GM19193 (cell line): Measurements from ENCODE around the gene ANKRD39.

Experiments
- POLR2A ChIP-seq: IDR thresholded peaks from 4 replicates; pipeline ENCODE4 v1.6.1; 2011; ENCODE audit not compliant: insufficient read depth, insufficient read length; ENCODE audit errors: extremely low read depth

Gene ANKRD39

DNA sequence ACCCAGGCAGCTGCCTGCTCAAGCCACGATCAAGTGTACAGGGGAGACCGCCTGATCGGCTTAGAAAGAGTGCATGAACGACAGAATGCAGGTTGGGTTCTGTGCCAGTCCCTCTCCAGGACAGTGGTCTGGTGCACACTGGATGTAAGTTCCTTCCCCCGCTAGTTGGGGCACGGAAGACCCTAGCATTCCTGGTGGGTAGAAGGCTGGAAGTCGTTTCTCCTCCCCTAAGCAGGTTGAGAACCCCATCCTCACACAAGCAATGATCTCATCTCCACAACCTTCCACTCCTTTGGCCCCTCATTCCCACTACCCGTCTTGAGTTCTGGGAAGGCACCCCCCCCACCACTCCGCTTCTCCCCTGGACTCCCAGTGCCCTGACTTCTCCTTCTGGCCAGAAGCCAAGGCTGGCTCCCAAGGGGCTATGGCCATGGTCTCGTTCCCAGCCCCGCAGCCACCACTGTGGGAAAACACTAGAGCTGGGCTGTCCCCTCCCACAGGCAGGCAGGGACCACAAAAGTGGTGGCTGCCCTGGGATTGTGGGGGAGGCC, 1.4 kb upstream of the ANKRD39 start:
- TF ChIP-seq POLR2A: no peak

- TF ChIP-seq POLR2A: no peak
Observed at GRCh38 chr2:96856776-96857666, 795 bp downstream of the ANKRD39 start.

- no peak for TF ChIP-seq POLR2A
Observed at GRCh38 chr2:96853321-96853720, 4.5 kb downstream of the ANKRD39 start.

DNA sequence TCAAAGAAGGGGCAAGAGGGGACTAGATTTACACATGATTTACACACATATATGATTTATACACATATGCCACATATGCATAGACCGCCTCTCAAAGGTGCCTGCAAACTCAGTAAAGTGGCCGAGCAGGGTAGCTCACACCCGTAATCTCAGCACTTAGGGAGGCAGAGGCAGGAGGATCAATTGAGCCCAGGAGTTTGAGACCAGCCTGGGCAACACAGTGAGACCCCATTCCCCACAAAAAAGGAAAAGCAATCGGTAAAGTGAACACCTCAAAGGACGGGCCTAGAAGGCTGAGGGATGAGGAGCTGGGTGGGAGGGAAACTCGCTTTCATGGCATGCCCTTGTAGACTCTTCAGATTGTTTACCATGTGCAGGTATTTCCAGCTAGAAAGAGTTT, 5.1 kb downstream of the ANKRD39 start:
- TF ChIP-seq POLR2A: no peak

DNA sequence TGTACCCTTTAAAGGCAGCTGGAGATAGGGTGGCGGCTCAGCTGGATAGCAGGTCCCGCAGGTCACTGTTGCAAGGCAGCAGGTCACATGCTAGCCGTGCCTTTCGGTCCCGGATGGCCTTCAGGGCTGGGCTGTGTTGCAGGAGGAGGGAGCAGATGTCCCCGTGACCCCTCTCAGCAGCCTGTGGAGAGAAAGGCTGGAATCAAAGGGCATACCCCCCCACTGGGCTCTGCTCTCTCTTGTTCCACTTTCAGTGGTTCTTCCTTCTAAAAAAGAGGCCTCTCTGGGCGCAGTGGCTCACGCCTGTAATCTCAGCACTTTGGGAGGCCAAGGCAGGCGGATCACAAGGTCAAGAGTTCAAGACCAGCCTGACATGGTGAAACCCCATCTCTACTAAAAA, 9.6 kb downstream of the ANKRD39 start:
- TF ChIP-seq POLR2A: no peak

DNA sequence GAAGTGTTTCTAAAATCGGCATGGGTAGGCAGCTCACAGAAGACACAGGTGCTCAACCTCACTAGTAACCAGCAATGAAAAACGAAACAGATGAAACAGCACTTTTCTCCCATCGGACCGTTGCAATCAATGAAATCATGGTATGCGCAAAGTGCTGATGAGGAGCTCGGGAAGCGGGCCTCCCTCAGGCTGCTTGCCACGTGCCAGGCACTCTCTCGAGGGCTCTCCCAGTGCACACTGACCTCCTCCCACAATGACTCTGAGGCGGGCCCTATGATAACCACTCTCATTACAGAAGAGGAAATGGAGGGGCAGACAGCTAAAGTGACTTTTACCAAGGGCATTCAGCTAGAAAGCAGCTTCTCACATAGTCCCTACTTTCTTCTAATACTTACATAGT, 10.2 kb downstream of the ANKRD39 start:
- no peak for TF ChIP-seq POLR2A

- TF ChIP-seq POLR2A: no peak
Observed at GRCh38 chr2:96846825-96847224, 11.0 kb downstream of the ANKRD39 start.

- TF ChIP-seq POLR2A: no peak
Observed at GRCh38 chr2:96844405-96844808, 13.4 kb downstream of the ANKRD39 start.

GRCh38 chr2:96843538-96844268, 14.1 kb downstream of the ANKRD39 start, which contains the start of gene ANKRD23:
ANKRD23 (minus strand) TSS chr2:96844021; CDS start chr2:96843992, 29 bp downstream.
- no peak for TF ChIP-seq POLR2A

- no peak for TF ChIP-seq POLR2A
Observed at GRCh38 chr2:96842600-96842999, 15.2 kb downstream of the ANKRD39 start.

DNA sequence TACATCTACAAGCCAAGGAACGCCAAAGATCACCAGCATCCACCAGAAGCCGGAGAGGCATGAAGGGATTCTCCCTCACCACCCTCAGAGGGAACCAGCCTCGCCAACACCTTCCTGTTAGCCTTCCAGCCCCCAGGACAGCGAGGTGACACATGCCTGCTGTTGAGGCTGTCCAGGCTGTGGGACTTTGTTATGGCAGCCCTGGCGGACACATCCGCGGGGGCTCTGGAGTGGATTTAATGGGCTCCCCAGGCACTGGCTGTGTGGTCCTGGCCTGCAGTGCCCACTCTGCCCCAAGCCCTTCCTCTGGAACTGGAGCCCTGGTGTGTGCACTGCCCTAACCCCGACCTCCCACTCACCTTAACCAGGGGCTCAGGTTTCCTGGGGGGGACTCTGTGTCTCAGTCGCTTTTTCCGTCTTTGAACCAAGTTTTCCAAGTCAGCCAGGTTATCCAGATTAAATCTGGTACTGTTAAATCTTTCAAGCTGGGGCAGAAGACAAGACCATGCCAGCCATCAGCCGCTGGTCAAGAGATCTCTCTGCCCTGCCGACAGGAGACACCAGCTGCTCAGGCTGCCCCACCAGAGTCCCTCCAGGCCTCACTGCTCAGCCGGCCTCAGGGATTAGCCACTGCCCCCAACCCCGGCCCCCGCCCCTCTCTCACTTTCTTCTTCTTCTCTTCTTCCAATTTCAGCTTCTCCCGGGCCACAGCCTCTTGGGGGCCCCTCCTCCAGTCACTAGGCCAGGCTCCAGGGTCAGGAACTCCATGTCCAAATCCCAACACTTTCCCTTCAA, 15.9 kb downstream of the ANKRD39 start:
- no peak for TF ChIP-seq POLR2A

- TF ChIP-seq POLR2A: no peak
Observed at GRCh38 chr2:96839875-96840850, 17.7 kb downstream of the ANKRD39 start.

DNA sequence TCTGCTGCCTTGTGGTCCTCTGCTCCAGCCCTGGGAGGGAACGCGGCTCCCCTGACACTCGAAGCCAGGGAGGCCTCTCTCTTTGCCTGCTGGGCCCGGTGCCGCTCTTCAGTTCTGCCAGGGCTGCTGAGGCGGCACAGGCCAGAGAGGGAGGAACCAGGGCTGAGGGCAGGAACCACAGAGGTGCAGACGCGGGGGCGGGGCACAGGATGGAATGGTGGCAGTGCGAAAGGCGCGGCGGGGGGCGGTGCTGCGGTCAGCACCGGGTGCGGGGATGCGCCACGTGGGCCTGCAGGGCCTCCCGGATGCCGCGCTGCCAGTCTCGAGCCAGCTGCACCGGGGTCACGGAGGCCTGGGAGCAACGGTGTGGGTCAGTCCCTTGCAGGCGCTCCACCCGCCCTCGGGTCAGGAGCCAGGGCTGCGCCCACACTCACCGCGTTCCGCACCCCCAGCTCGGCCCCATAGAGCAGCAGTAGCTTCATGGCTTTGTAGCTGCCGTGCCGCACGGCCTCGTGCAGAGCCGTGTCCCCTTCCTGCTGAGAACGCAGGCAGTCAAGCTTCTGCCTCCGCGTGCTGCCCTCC, 18.4 kb downstream of the ANKRD39 start:
- no peak for TF ChIP-seq POLR2A

DNA sequence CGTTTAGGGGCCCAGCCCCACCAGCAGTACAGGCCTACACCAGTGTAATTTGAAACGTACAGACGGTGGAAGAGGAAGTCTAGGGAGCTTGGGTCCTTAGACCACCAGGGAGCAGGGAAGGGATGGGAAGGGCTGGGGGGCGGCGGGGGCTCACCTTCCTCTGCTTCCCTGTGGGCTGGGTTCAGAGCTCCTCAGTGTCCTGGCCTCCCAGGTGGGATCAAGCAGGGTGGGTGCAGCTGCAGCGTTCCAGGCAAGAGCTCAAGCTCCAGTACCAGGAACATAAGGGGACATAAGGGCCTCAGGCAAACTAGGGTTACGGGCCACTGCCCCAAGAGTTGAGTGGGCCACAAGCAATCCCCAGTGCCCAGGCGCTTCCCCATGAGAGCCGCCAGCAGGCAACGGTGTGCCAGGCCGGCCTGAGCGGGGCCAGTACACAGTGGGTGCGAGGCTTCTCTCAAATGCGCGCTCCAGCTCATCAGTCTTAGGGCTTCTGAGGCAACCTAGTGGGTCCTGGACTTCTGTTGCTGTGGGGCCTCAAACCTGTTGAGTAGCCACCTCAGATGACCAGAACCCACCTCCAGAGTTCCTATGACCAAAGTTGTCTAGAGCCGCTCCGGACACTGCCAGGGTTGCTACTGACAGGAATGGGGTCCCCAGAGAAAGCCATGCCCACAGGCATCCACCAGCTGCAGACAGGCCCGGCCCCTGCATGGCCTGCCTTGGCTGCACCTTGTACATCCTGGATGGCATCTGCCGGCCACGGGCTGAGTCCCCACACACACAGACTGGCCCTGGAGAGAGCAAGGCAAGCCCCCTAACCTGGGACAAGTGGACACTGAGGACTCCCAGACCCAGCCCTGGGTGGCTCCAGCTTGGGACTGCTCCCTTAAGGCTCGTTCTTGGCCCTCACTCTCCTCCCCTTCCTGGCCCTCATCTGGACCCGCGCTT, 19.2 kb downstream of the ANKRD39 start:
- TF ChIP-seq POLR2A: no peak
